Measurements from ENCODE around the gene ZSCAN5C.

DNA sequence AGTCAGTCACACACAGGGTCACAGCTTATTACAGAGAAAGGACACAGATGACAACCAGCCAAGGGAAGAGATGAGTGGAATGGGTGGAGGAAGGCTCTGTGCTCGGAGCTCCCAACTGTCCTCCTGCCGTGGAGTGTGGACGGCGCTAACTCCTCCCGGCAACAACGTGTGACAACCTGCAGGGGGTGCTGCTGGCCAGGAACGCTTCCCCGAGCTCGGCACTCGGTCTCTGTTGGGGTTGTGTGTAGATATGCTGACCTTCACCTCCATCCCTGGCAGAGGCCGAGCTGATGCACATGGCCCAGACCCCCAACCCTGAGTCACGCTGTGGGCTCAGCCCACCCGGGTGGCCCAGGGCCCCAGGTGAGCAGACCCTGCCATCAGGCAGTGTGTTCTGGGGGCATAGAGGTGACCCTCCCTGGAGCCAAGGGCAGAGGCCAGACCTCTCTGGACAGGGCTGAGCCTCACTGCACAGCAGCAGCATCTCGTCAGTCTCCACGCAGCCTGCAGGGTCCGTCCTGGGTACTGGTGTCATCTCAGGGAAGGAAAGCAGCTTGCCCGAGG, 46.9 kb upstream of the ZSCAN5C start:
- TF ChIP-seq, protein P1, sequence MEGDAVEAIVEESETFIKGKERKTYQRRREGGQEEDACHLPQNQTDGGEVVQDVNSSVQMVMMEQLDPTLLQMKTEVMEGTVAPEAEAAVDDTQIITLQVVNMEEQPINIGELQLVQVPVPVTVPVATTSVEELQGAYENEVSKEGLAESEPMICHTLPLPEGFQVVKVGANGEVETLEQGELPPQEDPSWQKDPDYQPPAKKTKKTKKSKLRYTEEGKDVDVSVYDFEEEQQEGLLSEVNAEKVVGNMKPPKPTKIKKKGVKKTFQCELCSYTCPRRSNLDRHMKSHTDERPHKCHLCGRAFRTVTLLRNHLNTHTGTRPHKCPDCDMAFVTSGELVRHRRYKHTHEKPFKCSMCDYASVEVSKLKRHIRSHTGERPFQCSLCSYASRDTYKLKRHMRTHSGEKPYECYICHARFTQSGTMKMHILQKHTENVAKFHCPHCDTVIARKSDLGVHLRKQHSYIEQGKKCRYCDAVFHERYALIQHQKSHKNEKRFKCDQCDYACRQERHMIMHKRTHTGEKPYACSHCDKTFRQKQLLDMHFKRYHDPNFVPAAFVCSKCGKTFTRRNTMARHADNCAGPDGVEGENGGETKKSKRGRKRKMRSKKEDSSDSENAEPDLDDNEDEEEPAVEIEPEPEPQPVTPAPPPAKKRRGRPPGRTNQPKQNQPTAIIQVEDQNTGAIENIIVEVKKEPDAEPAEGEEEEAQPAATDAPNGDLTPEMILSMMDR (IDR thresholded peaks at IDR 0.05; ENCODE audit: insufficient read depth, low read length) = peak; percentile 6
- no peak for TF ChIP-seq REST (IDR thresholded peaks at IDR 0.05; ENCODE audit: insufficient replicate concordance, low read depth)
